GM21390 (cell line): ENCODE data around the gene GCK.

Source experiments
- ATAC-seq: cut with Tn5 transposase; IDR thresholded peaks from one replicate; pipeline ENCODE4 v1.9.1; 2021; ENCODE audit not compliant: unreplicated experiment

Gene GCK

DNA sequence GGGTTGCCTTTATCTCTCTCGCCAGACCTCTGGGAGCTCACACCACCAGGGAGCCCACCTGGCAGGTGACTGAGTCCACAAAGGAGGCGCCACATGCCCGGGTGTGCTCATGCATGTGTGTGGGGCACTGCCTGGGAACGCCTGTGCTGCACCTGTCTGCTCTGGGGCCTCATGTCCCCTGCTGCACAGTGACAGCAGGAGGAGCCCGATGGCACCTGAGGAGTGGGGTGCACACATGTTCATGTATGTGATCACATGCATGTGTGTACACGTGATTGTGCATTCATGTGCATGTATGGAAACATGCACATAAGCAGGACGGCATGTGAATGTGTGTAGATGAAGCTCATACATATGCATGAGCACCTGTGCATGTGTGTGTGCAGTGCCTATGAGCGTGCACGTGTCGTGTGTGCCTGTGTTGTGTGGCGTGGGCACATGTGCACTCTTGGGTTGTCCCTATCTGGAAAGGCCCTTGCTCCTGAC, 33.6 kb upstream of the GCK start:
- no peak for ATAC-seq

- no peak for ATAC-seq
Observed at GRCh38 chr7:44222074-44222473, 32.8 kb upstream of the GCK start.

DNA sequence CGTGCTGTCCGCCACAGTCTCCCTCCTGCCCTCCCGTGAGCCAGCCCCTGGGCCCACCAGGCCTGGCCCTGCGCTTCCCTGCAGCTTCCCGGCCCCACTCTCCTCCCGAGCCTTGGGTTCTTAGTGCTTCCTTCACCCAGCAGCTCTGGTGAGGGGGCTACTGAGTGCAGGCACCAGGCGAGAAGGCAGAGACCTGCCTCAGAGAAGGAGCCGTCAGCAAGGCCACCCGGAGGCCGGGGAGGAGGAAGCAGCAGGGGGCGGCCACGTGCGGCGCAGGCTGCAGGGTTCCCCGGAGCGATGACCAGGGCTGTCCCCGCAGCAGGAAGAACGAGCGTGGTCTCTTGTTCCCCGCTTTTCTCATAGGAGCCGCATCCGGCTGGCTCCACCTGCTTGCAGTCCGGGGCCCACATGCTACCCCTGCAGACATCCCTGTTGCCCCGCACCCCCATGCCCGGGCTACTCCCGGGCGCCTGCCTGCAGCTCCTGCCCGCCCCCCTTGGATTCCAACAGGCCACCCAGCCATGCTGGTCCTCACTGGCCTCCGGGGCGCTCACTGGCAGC, 32.1 kb upstream of the GCK start:
- no peak for ATAC-seq

GRCh38 chr7:44220358-44221112, 31.3 kb upstream of the GCK start:
- no peak for ATAC-seq

DNA sequence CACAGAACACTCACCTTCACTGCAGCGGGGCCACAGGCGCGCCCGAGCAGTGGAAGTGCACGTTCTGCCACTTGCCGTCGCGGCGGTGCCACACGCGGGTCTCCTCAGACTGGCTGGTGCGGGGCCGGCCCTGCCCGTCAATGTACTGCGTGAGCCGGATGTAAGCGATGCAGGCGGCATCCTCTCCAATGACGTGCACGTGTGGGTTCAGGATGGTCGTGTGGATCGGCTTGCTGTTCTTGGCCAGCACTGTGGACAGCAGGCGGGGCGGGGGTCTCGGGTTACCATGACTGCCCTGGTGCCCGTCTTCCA, 30.8 kb upstream of the GCK start:
- no peak for ATAC-seq

- no peak for ATAC-seq
Observed at GRCh38 chr7:44219371-44220045, 30.3 kb upstream of the GCK start.

DNA sequence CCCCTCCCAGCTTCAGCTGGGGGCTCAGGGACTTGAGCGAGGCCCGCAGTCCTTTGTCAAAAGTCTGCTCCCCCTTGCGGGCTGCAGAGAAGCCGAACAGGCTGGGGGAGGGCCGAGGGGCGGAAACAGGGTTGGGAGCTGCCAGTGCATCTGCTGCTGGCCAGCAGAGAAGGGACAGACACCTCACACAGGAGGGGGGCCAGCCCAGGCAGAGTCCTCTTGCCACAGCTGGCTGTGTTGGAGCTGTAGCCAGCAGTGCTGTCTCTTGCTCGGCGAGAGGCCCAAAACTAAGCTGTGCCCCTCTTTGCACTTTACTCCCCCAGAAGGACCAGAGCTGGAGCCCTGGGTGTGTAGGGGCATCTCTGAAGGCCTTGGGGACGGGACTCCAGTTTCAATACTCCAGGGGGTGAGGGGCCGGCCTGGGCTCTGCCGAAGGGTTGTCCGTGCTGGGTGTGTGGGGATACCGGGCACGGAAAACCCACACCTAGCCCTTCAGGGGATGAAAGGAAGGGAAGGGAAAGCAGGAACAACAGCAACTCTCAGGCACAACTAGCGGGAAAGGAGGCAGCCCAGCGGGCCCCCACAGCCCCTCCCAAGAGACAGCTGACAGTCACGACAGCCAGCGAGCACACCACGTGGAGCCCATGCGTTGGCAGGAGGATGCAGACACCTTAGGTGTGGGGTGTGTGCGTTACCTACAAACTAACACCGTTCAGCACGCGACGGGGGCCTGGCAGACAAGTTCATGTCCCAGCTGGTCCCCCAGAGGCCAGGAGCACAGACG, 29.4 kb upstream of the GCK start:
- ATAC-seq, result no peak

GRCh38 chr7:44217852-44218402, 28.7 kb upstream of the GCK start:
- no peak for ATAC-seq

DNA sequence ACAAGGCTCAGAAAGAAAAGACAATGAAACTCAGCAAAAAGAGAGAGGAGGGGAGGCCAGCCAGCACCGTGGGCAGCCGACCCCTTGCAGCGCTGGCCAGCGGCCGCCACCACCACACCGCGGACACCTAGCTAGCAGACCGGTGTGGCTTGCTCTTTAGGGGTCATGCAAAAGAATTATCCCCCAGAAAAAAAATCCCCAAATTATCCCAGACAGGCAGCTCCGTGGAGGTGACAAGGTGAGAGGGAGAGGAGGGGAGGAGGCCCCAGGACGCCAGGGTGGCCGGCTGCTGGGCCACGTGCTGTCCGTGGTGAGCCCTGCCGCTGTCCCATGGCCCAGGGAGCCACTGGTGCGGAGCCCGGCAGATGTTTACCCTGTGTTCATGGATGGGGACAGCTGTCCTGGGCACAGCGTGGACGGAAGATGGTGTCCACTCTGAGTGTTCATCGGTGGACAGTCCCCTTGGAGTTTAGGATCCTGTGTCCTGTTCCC, 28.0 kb upstream of the GCK start:
- ATAC-seq, result no peak

DNA sequence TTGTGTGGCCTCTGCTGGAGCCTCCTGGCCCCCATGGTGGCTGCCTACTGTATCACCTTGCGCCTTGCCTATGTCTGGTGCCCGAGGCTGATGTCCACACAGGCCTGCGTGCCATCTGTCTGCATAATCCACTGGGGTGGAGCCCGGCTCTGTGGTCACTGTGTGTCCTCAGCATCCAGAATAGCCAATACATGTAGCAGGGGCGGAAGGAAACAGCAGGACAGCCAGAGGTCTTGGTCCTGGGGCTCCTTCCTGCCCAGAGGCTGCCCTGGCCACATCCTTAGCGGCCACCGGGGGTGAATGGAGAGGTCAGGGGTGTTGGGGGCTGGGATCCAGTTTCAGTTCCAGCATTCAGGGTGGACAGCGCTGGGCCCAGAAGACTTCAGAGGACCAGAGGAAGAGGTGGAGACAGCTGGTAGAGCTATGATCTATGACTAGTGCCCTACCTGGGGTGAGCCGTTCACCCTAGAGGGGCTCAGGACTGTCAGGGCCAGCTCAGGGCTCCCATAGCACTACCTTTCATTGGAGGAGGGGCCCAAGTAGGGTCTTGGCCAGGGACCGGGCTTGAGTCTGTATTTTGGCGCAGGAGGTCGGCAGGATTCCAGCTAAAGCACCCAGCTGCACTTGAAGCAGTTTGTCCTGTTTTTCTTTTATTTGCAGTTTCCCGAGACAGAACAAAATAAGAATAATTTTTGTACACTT, 27.4 kb upstream of the GCK start:
- no peak for ATAC-seq

DNA sequence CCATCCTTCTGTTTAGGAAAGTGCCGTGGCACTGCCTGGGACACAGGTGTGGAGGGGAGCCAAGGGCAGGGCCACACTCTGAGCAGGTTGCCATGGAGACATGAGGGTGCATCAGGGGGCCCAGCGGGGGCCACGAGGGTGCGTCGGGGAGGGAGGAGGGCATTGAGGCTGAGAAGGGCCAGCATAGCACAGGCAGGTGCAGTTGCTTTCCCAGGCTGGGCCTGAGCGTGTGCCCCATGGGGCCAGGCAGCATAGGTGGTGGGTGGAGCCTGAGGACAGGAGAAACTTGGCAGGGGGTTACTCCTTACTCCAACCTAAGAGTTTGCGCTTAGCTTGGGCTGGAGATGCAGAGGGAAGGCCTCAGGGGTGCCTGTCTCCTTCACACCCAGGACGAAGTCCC, 26.8 kb upstream of the GCK start:
- ATAC-seq, result no peak

DNA sequence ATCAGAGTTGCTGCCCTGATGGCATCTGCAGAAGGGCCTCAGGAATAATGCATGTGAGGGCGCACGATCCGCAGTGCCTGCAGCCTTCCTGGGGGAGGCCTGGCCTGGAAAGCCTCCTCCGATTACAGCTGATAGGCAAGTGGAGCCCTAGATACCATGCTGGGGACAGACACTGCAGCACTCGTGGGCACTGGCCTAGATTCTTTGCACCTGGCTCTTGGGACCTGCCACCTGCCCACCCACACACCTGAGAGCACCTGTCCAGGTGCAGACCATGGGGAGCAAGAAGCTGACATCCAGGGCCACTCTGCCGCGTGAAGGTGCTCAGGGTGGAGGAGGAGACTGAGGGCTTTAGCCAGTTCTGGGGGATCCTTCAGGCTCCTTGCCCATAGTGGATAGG, 26.3 kb upstream of the GCK start:
- no peak for ATAC-seq

GRCh38 chr7:44213877-44214388, 24.7 kb upstream of the GCK start:
- ATAC-seq, result no peak

DNA sequence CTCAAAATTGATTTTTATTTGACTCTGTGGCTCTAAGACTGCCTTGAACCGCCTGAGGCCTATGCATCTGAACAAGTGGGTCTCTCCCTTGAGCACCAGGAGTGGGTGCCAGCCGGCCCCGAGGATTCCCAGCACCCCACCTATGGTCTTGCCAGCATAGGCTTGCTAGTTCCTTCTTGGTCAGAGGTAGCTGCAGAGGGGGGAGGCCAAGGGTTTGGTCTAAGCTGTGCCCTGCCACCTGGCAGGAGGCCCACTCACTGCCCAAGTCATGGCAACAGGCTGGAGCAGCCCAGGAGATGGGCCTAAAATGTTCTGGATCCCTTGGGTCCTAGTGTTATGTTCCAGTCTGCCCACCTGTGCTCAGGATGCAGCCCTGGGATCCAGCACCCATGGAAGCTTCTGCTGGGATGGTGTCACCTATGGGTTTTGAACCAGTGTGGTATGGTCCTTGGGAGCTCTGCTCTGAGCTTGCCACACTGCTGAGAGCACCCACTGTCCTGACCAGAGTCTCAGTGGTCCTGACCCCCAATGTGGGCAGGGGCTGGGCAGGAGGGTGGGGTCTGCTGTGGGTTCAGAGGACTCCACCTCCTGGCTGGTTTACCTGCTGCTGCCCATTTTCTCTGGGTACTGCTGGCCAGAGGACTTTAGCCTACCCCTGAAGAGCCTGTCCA, 24.1 kb upstream of the GCK start:
- ATAC-seq, result no peak

GRCh38 chr7:44212581-44213184, 23.4 kb upstream of the GCK start:
- no peak for ATAC-seq

DNA sequence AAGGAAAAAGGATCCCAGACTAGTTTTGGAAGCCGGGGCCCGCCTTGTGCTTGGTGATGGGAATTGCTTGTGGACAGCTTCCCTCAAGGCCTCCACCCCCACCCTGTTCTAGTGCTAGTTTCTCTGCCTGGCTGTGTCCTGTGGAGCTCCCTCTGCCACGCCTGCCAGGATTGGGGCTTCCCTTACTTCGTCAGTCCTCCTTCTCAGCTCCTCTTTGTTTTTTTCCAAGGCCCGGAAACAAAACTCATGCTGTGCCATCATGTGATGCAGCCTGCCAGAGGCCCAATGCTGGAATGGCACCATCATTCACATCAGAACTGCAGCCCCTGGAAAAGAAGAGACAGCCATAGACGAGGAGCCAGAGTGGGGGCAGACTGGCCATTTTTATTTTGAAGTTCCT, 22.8 kb upstream of the GCK start:
- ATAC-seq, result no peak

DNA sequence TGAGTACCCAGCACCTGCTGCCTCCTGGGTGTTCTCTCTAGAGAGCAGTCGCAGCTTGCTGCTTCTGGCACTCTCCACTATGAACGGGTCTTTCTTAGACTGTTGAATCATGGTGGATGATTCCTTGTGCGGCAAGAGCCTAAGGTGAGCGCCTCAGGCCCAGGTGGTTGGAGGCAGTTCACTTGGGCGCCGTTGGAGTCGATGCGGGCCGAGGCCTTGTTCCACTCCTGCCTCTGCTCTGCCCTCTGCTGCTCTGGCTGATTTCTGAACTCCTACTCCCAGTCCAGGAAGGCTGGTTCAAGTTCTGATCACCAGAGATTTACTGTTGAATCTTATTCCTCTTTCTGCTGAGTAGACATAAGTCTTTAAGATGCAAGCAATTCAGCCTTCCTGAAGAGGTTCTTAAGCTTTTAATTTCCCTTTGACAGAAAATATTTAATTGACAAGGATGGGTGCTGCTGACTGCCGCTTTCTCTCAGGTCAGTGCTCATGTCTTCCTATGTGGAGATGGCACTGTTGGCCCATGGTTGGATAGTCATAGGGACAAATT, 22.0 kb upstream of the GCK start:
- ATAC-seq, result no peak

GRCh38 chr7:44210107-44210506, 20.9 kb upstream of the GCK start:
- ATAC-seq, result no peak

- ATAC-seq, result no peak
Observed at GRCh38 chr7:44208085-44208484, 18.8 kb upstream of the GCK start.
